Left ventricle myocardium superior (tissue), 1 donor: Measurements from ENCODE around the gene GPR32. TPM values are rescaled to one million over a fixed set of nuclear protein-coding genes. Genes with fewer than 3 reads are reported as not detected.
"Not testable (repeated sequence)": the region's sequence is repeated elsewhere in the genome, so short reads cannot be mapped to it uniquely, and the experiment has no call there.

Experiments used
- ATAC-seq: fragments of 200-7000 bp; cut with Tn5 transposase; one replicate; pipeline ENCODE4 v1.9.1; 2020; ENCODE audit warnings: mild to moderate bottlenecking, moderate library complexity
- DNase-seq: peaks from one replicate; pipeline ENCODE4 v3.0.0-alpha.2; 2020
- intact Hi-C: fragments of 100-400 bp; cut with micrococcal nuclease; formaldehyde crosslinking; loops from one replicate; pipeline ENCODE4 v1.11.0; 2022
- total RNA-seq: library from RNA; stranded (reverse); fragmentation: NEBNext Ultra II Directional; extraction: Animal tissue kit (Norgen Biotek cat#: 25700); gene quantifications from one replicate; pipeline ENCODE4 v1.2.1, GENCODE V29; 2021
- donor health status: DM: no; HTN: yes; CAD: no; lungs with severe emphysema.

Gene GPR32
- total RNA-seq, 1 donor from 2014 or later, result not detected

GRCh38 chr19:50777830-50778303 lies 7.6 kb downstream of the GPR32 start:
- ATAC-seq (no peak), DNase-seq (no peak)
- intact Hi-C loops, result no loop called here

DNA sequence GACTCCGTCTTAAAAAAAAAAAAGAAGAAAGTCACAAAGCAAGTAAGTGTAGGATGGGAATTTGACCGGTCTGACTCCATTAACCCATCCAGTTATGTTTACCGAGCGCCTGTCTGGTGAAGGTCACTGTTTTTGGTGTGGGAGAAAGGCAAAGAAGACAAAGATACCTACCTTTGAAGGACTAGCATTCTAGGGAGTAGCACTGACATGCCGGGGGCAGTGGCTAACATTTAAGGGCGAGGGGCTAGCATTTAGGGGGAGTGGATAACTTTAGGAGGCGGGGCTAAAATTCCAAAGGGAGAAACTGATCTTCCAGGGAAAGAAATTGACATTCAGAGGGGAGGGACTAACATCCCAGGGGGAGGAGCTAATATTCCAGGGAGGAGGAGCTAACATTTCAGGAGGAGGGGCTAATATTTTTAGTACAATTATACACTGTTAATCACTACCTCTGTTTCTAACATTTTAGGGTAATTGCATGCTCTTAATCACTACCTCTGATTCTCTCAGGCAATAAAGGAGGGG lies 8.7 kb downstream of the GPR32 start:
- ATAC-seq (no peak), DNase-seq (no peak)
- intact Hi-C loops, result no loop called here

DNA sequence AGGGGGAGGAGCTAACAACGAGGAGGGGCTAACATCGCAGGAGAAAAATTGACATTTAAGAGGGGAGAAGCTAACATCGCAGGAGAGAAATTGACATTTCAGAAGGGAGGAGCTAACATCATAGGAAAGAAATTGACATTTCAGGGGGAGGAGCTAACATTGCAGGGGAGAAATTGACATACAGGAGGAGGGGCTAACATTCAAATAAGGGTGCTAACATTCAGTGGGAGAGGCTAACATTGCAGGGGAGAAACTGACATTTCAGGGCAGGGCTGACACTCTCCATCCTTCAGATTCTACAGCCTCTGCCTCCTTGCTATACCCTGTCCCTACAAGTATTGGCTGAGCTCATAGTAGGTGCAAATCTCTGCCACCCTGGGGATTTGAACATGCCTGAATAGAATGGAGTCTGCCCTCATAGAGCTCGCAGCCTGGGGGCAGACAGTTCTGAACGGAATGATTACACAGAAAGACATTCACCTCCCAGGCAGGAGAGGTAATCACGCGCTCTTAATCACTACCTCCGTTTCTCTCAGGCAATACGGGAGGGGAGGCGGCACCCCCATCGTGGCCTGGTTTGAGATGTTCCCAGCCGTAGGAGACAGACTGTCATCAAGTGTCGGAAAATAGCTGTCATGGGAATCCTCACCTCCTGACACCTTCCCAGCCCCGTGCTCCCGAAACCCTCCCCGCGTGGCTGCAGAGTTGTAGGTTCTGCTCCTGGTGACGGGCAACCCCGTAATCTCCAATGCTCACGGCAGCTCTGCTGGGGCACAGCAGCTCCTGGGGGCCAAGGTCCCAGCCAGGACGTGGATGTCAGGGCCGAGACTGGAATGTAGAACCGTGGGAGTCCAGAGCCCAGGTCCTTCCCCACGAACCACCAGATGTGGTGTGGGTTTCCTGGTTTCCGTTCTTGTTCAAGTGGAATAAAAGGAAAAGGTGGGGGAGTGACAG lies 9.5 kb downstream of the GPR32 start:
- intact Hi-C loops, result no loop called here
- ATAC-seq, result no peak
- no peak for DNase-seq

GRCh38 chr19:50780753-50781435 lies 10.6 kb downstream of the GPR32 start:
- DNase-seq, result no peak
- ATAC-seq, result no peak
- intact Hi-C loops, result no loop called here

GRCh38 chr19:50783848-50784152 lies 13.5 kb downstream of the GPR32 start:
- DNase-seq, intact Hi-C loops, ATAC-seq: not testable (repeated sequence)

DNA sequence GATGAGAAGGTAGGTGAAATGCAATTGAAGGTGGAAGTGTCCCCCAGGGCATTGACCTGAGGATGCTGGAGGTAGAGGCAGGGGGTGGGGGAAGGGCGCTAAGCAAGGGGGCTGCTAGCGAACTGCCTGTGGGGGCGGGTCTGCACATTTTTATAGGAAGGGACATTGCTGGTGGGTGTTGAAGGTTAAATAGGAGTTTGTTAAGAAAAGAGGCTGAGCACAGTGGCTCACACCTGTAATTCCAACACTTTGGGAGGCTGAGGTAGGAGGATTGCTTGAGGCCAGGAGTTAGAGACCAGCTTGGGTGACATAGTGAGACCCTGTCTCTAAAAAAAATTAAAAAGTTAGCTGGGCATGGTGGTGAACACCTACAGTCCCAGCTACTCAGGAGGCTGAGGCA lies 14.4 kb downstream of the GPR32 start:
- intact Hi-C loops, result no loop called here
- DNase-seq (no peak), ATAC-seq (no peak)

GRCh38 chr19:50785329-50785728 lies 15.1 kb downstream of the GPR32 start:
- intact Hi-C loops, result no loop called here
- DNase-seq (no peak), ATAC-seq (no peak)

DNA sequence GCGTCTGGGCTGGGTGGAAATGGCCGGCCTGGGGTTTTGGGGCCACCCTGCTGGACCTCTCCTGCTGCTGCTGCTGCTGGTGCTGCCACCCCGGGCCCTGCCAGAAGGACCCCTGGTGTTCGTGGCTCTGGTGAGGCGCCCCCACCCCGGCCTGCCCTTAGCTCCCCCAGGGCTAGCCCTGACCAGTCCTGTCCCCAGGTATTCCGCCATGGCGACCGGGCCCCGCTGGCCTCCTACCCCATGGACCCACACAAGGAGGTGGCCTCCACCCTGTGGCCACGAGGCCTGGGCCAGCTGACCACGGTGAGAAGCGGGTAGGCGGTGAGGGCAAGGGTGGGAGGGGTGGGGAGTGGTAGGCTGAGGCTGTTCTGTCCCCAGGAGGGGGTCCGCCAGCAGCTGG lies 20.1 kb downstream of the GPR32 start, which contains the start of gene ACP4:
Gene ACP4 (plus strand): TSS at position 20 of the 400 bp plus-strand sequence. CDS start 0 bp downstream, at position 20.
- no peak for DNase-seq
- intact Hi-C loops, result no loop called here
- no peak for ATAC-seq

DNA sequence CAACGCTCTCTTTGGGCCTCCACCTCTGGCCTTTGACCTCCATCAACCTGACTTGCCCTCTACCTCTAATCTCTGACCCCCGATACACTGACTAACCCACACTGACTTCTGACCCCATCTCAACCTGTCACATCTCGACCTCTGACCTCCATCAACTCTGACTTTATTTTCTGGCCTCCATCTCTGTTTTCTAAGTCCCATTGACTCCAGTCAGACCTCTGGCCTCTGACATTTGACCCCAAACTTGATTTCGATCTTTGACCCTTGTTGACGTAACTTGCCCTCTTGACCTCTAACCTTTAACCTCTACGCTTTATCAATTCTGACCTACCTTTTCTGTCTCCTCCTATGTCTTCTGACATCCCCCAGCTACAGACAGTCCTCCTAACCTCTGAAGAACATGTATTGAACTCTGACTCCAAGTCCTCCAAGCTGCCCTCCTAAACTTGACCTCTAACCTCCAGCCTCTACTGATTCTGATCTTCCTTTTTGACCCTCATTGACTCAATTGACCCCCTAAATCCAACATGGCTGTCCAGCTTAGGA lies 20.7 kb downstream of the GPR32 start:
- intact Hi-C loops, result no loop called here
- ATAC-seq (no peak), DNase-seq (no peak)

- DNase-seq (no peak), ATAC-seq (no peak)
- intact Hi-C loops, result no loop called here
Measured at GRCh38 chr19:50791594-50792271, 21.5 kb downstream of the GPR32 start.

GRCh38 chr19:50792272-50793250 lies 22.3 kb downstream of the GPR32 start:
- no peak for DNase-seq
- ATAC-seq, result no peak
- intact Hi-C loops, result no loop called here

- ATAC-seq, result no peak
- intact Hi-C loops, result no loop called here
- DNase-seq, result no peak
Measured at GRCh38 chr19:50793558-50794065, 23.3 kb downstream of the GPR32 start.

- no peak for DNase-seq
- intact Hi-C loops, result no loop called here
- no peak for ATAC-seq
Measured at GRCh38 chr19:50794074-50794875, 24.0 kb downstream of the GPR32 start.

GRCh38 chr19:50794876-50795663 lies 24.8 kb downstream of the GPR32 start:
- ATAC-seq (no peak), DNase-seq (no peak)
- intact Hi-C loops, result no loop called here

DNA sequence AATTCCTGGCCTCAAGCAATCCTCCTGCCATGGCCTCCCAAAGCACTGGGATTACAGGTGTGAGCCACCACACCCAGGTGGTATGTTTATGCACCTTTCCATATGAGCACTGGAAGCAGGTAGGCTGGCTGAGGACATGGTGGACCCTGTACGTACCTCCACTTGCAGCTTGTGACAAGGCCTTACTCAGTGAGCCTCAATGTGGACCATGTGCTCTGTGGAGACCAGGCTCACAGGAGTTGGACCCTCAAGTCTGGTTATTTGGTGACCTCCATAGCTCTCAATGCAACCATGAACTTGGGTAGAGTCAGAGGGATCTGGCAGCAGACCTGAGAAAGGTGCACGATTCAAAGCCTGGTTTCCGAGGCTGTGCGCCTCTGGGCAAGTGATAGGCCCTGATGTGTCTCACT lies 25.4 kb downstream of the GPR32 start:
- no peak for ATAC-seq
- DNase-seq, result no peak
- intact Hi-C loops, result no loop called here

DNA sequence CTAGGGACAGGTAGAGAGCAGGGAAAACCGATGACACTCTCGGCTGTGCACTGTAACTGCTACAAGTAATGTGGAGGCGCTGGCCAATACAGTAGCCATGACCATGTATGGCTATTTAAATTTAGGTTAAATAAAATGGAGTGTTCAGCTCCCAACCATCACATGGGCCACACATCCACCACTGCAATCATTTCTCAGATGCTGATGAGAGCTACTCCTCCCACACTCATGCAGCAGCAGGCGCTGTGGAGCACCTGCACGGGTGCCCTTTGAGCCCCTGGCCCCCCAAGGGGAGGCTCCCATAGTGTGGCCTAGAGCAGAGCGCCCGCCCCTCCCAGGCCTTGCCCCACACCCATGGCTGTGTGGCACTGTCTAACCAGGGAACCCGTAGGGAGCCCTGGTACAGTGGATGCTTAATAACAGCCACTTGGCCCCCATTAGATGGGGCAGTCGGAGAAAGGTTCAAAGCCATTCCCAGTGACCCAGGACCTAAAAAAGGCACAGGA lies 25.9 kb downstream of the GPR32 start:
- no peak for ATAC-seq
- DNase-seq, result no peak
- intact Hi-C loops, result no loop called here
